Loucy (cell line): ENCODE results near the gene COX7A2L.

Source experiments
- H2AFZ ChIP-seq: fragments of 200-600 bp; sonication (generic); 2 replicates; pipeline ENCODE4 v1.6.0; 2016; ENCODE audit warnings: antibody characterized with exemption, mild to moderate bottlenecking, low read length, moderate library complexity
- H3F3A ChIP-seq: fragments of 200-600 bp; 2 replicates; pipeline ENCODE4 v1.6.0; 2016; ENCODE audit warnings: antibody characterized with exemption, low read depth, mild to moderate bottlenecking
- H3K27me3 ChIP-seq: fragments of 200-600 bp; sonication (generic); 2 replicates; pipeline ENCODE4 v1.6.1; 2014; ENCODE audit warnings: low read length, mild to moderate bottlenecking; ENCODE audit not compliant: insufficient read depth, poor library complexity, severe bottlenecking
- H3K36me3 ChIP-seq: fragments of 200-600 bp; sonication (generic); 2 replicates; pipeline ENCODE4 v1.6.1; 2016; ENCODE audit warnings: low read length; ENCODE audit not compliant: insufficient read depth
- H3K4me1 ChIP-seq: fragments of 200-600 bp; sonication (generic); 2 replicates; pipeline ENCODE4 v1.5.1; 2014; ENCODE audit warnings: low read length, mild to moderate bottlenecking; ENCODE audit not compliant: insufficient read depth, poor library complexity, severe bottlenecking
- H3K4me2 ChIP-seq: fragments of 200-600 bp; sonication (generic); 2 replicates; pipeline ENCODE4 v1.6.0; 2014; ENCODE audit warnings: antibody characterized with exemption, low read length, low read depth, mild to moderate bottlenecking; ENCODE audit not compliant: poor library complexity, severe bottlenecking
- H3K4me3 ChIP-seq: fragments of 200-600 bp; sonication (generic); 2 replicates; pipeline ENCODE4 v1.5.1; 2014; ENCODE audit warnings: low read length, mild to moderate bottlenecking, mixed read lengths; ENCODE audit not compliant: poor library complexity, severe bottlenecking
- H3K79me2 ChIP-seq: fragments of 200-600 bp; sonication (generic); 2 replicates; pipeline ENCODE4 v1.6.1; 2014; ENCODE audit warnings: low read length; ENCODE audit not compliant: insufficient read depth
- H3K9ac ChIP-seq: fragments of 200-600 bp; sonication (generic); 2 replicates; pipeline ENCODE4 v1.6.0; 2014; ENCODE audit warnings: mild to moderate bottlenecking, low read depth, low read length, moderate library complexity; ENCODE audit not compliant: poor library complexity, severe bottlenecking
- H3K9me2 ChIP-seq: fragments of 200-600 bp; sonication (generic); replicated peaks from 2 replicates; pipeline ENCODE4 v1.6.1; 2016; ENCODE audit warnings: low read depth, low read length, mixed read lengths
- H3K9me3 ChIP-seq: fragments of 200-600 bp; sonication (generic); 2 replicates; pipeline ENCODE4 v1.6.1; 2014; ENCODE audit warnings: mild to moderate bottlenecking, antibody characterized with exemption, low read length, low read depth; ENCODE audit not compliant: insufficient read depth
- H4K20me1 ChIP-seq: fragments of 200-600 bp; sonication (generic); 2 replicates; pipeline ENCODE4 v1.6.0; 2014; ENCODE audit warnings: antibody characterized with exemption, low read length, mild to moderate bottlenecking; ENCODE audit not compliant: insufficient read depth, poor library complexity, severe bottlenecking
- EZH2phosphoT487 ChIP-seq: fragments of 200-600 bp; IDR thresholded peaks from 2 replicates; pipeline ENCODE4 v1.6.1; 2018; ENCODE audit warnings: antibody characterized with exemption, mild to moderate bottlenecking, moderate library complexity, borderline replicate concordance
- TF ChIP-seq, protein P1 (sequence below): fragments of 200-600 bp; sonication (generic); conservative IDR thresholded peaks from 2 replicates; pipeline ENCODE4 v1.5.1; 2014; ENCODE audit warnings: mild to moderate bottlenecking, antibody characterized with exemption, low read length

The COX7A2L gene

GRCh38 chr2:42315844-42316470, 45.1 kb downstream of the COX7A2L start:
- Histone ChIP-seq H2AFZ (no peak overlapping the region), H4K20me1 (no peaks in the 10 kb centered on the region), H3K27me3 (no peaks in the 10 kb centered on the region), H3K4me3 (no peak overlapping the region), H3K36me3 (peaks cover 7% of the 10 kb centered on the region; the same call in 1 of the 2 replicates), H3K79me2 (no peaks in the 10 kb centered on the region), H3F3A (no peaks in the 10 kb centered on the region), H3K4me2 (no peak overlapping the region), H3K9me3 (no peaks in the 10 kb centered on the region), H3K9me2 (no peaks in the 10 kb centered on the region), H3K9ac (no peak overlapping the region), H3K4me1 (no peaks in the 10 kb centered on the region)
- TF ChIP-seq, protein P1, sequence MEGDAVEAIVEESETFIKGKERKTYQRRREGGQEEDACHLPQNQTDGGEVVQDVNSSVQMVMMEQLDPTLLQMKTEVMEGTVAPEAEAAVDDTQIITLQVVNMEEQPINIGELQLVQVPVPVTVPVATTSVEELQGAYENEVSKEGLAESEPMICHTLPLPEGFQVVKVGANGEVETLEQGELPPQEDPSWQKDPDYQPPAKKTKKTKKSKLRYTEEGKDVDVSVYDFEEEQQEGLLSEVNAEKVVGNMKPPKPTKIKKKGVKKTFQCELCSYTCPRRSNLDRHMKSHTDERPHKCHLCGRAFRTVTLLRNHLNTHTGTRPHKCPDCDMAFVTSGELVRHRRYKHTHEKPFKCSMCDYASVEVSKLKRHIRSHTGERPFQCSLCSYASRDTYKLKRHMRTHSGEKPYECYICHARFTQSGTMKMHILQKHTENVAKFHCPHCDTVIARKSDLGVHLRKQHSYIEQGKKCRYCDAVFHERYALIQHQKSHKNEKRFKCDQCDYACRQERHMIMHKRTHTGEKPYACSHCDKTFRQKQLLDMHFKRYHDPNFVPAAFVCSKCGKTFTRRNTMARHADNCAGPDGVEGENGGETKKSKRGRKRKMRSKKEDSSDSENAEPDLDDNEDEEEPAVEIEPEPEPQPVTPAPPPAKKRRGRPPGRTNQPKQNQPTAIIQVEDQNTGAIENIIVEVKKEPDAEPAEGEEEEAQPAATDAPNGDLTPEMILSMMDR, result no peak
- no peak for TF ChIP-seq EZH2phosphoT487

- H3K4me1 ChIP-seq, result no peaks in the 10 kb centered on the region
- no peak overlapping the region for H3K9ac ChIP-seq
- H3K36me3 ChIP-seq, result peaks cover 5% of the 10 kb centered on the region; the same call in 1 of the 2 replicates
- H3F3A ChIP-seq, result no peaks in the 10 kb centered on the region
- H4K20me1 ChIP-seq, result no peaks in the 10 kb centered on the region
- H3K4me2 ChIP-seq, result no peak overlapping the region
- TF ChIP-seq EZH2phosphoT487, result no peak
- TF ChIP-seq, protein P1, result no peak
- no peaks in the 10 kb centered on the region for H3K79me2 ChIP-seq
- no peak overlapping the region for H2AFZ ChIP-seq
- no peaks in the 10 kb centered on the region for H3K9me3 ChIP-seq
- no peaks in the 10 kb centered on the region for H3K9me2 ChIP-seq
- H3K4me3 ChIP-seq, result no peak overlapping the region
- H3K27me3 ChIP-seq, result no peaks in the 10 kb centered on the region
Measured at GRCh38 chr2:42314892-42315468, 46.0 kb downstream of the COX7A2L start.

DNA sequence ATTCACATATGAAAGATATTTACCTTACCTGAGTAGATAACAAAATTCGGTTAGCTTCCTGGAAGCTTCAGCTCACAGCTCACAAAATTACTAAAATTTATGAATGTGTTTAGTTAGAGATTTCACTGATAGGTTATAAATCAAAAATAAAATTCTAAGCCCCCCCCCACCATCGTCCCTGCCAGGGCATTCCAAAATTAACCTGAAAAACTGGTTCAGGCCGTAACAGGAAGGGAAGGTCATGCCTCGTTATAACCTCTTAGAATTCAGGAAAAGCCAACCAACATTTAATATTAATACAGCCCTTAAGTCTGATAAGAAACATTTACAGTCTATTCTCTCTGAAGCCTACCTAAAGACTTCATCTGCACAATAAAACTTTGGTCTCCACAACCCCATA, 48.9 kb downstream of the COX7A2L start:
- Histone ChIP-seq H3K4me2 (no peak overlapping the region), H3K79me2 (no peaks in the 10 kb centered on the region), H3K4me3 (no peak overlapping the region), H3K4me1 (no peaks in the 10 kb centered on the region), H3K9me2 (no peaks in the 10 kb centered on the region), H3K9me3 (no peaks in the 10 kb centered on the region), H3K27me3 (no peaks in the 10 kb centered on the region), H4K20me1 (no peaks in the 10 kb centered on the region), H3K9ac (no peak overlapping the region), H2AFZ (no peak overlapping the region), H3K36me3 (no peaks in the 10 kb centered on the region; the same call in 1 of the 2 replicates), H3F3A (no peaks in the 10 kb centered on the region)
- no peak for TF ChIP-seq EZH2phosphoT487
